Middle frontal gyrus (tissue), 1 donor: ENCODE results near the gene GLI2.

Source experiments
- DNase-seq: peaks from one replicate; pipeline ENCODE4 v3.0.0-alpha.2; 2015; ENCODE audit warnings: low spot score; ENCODE audit errors: extremely low spot score

GLI2 gene

DNA sequence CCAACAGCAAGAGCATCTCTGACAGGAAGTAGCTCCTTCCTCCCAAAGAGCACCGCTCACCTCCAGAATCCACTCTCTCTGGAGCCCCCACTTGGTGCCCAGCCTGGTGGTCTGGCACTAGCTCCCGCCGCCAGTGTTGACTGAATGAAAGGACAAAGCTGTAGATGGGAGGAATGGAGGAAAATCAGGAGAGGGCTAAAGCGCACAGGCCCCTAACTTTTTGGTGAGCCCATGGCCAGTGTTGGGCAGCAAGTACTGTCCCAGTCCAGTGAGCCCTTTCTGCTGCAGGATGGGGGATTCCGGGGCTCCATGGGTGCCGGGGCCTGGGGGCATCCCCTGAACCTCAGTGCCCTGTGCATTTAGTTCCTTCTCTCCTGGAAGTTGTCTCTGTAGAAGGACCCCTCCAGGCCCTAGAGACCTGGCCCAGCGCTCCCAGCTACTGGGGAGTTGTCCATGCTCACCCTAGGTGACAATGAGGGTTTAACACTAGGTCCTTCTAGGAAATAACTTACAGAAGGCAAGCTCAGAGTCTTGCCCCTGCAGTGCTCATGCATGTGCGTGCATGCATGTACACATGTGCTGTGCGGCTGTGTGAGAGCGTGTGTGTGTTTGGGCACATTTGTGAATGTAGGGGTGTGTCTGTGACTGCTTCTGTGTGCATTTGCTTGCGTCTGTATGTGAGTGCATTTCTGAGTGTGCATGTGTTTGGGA is 33.6 kb downstream of the GLI2 start:
- DNase-seq = no peak

DNA sequence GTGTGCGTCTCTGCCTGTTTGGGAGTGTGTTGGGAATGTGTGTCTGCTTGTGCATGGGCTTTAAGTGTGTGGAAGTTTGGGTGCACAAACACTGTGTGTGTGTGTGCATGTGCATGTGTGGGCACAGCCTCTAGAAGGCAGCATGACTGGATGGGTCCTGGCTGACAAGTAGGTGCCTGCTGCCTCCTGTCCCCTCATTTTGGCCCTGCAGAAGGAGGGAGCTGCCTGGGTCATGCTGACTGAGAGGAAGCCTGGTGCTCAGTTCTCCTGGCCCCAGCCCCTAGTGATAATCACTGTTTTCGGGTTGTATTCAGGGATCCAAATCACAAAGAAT is 34.1 kb downstream of the GLI2 start:
- DNase-seq = no peak

DNA sequence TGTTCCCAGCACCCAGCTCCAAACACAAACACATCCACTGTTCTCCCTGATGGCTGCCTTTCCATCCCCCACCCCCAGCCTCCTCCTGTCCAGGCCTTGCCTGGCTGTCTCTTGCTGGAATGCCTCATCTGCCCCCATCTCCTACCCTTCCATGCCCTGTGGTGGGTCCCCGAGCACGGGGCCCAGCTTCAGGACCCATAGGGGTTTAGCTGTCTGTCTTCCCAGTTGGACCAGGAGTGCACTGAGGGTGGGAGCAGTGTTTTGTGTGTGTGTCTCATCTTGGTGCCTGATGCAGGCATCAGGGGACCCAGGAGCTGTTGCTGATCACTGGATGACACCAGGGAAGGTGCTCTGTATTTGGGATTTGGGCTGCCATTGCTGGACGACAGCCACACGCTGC is 34.5 kb downstream of the GLI2 start:
- no peak for DNase-seq

DNA sequence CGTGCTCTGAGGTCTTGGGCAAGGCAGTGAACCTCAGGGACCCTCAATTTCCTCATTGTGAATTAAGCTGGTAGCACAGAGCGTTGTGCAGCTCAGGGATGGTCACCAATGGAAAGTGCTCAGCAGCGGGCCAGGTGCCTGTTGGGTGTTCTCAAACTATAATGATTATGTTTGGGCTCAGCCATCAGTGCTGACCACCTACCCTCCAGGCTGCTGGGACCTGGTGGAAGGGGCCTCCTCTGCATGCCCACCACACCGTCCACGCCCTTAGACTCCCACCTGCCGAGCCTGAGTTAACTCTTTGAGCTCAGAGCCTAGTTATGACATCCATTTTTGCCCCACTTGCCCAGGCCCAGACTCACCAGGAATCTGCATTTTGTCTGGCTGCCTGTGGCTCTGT is 35.0 kb downstream of the GLI2 start:
- no peak for DNase-seq

DNA sequence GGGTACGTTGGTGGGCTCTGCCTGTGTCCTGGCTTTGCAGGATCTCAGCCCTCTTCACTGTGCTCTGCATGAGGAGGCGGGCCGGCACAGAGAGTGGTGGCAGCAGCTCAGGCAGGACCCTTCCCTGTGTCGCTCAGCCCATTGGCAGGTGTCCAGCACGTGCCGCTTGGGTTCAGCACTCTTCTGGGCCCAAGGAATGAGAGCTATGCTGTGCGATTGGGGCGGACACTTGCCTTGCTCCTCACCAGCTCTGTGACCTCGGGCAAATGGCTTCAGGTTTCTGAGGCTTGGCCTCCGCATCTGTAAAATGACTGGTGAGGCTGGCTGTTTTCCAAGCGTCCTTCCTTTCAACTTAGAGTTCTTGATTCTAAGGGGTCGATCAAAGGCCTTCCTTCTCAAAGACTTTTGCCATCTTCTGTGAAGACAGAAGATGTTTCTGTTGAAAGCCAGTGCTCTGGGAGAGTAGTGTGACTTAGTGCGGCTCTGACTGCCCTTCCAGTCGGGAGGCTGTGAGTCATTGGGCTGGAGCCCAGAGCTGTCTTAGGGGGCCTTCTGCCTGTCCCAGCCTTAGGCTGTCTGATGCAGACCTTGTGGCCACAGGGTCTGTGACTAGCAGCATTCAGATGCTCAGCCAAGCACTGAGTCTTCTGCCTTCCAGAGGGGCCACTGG is 35.6 kb downstream of the GLI2 start:
- no peak for DNase-seq

DNA sequence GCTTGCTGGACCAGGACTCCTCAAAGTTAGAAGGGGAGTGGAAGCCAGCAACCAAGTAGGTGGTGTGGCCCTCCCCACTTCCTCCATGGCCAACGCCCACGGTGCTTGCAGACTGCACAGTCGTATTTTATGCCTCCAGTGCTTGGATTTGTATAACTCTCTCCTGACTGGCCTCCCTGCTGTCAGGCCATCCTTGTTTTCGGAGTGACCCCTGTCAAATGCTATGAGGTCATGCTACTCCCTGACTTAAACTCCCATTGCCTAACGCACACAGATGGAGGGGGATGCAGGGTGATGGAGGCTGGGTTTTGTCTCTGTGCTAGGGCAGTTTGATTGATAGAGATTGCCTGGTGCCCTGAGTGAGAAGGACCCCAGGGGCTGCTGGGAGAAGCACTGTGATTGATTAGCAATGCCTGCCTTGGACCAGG is 36.1 kb downstream of the GLI2 start:
- DNase-seq = no peak

DNA sequence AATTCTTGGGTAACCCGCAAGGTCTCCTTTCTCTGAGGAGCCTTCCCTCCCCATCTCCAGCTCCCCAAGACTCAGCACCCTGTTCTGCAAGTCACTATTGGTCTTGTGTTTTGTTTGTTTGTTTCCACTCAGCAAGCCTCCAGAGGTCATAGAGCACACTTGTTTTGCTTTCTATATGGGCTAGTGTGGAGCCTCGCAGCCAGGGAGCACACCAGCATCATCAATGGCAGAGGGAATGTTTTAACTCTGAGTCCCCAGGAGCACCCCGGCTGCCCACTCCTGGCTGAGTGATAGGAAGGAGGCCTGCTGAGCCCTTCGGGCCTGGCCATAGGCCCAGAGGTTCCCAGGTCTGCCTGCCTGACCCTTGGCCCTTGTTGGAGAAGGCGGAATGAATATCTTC is 36.6 kb downstream of the GLI2 start:
- no peak for DNase-seq

DNA sequence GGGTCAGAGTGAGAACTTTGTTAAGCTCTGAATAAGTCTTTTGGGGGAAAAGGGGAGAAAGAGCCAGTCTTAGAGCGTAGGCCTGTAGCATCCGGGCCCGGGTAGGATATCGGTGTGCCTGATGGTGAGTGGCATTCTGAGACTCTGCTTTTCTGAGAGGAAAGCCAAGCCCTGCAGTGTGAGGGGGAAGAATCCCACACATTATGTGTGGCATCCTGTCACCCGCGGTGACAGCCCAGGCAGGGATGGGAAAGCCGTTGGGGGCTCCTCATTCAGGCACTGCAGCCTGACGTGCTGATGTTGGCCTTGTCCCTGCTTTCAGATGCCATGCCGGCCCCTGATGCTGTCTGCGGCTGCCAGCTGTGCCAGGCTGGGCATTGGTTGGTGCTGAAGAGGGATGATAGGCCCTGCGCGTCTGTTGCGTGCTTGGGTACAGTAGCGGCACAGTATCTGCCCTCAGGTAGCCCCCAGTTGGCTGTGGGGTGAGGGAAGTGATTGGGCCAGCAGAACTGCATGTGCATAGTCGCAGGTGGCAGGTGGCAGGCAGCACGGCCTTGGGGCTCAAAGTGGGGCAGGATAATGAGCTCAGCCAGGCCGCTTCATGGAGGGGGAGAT is 37.6 kb downstream of the GLI2 start:
- DNase-seq = no peak

DNA sequence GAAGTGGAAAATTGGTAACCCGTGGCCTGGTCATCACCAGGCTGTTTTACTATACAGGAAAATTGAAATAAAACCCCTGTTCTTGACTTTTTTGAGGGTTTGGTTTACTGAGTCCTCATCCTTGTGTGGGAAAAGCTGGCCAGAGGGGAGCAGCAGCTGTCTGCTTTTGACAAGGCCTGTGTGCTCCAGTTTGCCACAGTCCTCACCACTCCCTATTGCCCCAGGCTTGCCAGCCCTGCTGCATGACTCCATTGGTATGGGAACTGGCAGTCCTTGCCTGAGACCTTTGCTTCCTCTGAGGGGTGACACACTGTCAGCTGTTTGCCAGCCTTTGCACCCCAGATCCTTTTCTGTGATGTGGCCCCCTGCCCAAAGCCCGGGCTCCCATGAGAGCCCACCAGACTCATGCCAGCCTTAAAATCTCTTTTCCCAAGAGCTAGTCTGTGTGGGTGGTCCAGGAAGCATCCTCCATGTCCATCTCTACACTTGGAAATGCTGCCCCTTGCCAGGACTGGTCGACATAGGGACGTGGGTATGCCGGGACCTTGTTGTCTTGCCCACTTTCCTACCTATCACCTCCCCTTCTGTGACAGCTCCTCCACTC is 39.0 kb downstream of the GLI2 start:
- no peak for DNase-seq

DNA sequence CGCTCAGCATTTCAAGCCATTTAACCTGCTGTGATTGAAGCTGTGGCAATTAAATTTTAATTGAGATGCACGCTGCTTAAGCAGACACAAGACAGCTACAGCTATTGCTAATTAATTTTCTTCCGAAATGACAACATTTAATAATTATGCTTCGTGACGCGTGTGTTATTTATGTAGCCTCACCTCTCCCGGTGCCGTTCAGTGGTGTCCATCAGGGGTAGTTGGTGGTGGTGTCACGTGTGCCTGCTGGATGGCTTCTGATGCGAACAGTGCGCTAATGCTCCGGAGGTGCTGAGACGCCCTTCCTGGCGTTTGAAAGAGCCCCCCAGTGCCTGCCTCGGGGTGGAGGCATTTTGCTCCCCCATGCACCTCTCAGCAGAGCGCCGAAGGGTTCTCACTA is 39.5 kb downstream of the GLI2 start:
- no peak for DNase-seq

DNA sequence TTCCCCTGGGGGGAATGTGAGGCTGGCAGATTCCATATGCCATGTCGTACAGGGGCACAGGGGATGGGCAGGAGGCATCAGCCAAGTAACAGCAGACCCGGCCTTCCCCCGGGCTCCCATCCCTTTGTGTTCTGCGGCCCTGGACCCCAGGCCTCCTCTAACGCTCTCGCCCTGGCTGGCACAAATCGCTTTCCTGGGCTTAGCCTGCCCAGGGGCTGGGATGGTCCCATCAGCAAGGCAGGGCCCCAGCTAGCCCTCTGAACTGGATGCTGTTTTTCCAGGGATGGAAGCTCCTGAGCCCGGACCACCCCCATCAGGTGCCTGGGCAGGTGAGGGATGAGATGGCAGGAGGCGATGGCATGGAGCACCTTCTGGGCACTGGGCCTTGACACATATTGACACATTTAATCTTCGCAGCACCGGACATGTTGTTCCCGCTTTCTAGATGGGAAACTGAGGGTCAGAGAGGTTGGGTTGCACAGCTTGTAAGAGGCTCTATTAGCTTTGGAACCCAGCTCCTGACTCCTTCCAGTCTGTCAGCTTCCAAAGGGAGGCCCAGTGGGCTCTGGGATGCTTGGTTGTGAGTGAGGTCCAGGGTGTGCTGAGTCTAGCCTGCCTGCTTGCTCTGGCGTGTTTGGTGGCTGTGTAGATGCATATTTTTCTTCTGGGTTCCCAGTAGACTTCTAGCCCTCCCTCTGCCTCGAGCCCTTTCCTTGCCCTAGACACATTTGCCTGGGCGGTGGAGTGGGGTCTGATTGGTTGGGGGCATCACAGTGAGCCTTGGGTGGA is 40.3 kb downstream of the GLI2 start:
- no peak for DNase-seq

DNA sequence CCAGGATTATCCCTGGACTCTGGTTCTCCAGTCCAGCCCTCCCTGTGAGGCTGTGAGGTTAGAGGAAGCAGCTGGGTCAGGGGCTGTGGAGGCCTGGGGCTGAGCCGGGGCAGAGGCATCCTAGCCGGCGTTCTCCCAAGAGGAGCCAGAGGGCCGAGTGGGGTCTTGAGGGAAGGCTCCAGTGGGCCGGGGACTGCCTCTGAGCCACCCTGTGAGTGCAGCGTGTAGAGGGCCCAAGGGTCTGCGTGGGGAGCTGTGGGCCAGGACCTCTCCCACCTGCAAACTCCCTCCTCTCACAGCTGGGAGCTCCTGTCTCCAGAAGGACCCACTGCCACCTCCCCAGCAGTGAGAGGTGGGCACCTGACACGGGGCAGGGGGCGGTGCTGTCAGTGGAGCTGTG is 41.0 kb downstream of the GLI2 start:
- no peak for DNase-seq

DNA sequence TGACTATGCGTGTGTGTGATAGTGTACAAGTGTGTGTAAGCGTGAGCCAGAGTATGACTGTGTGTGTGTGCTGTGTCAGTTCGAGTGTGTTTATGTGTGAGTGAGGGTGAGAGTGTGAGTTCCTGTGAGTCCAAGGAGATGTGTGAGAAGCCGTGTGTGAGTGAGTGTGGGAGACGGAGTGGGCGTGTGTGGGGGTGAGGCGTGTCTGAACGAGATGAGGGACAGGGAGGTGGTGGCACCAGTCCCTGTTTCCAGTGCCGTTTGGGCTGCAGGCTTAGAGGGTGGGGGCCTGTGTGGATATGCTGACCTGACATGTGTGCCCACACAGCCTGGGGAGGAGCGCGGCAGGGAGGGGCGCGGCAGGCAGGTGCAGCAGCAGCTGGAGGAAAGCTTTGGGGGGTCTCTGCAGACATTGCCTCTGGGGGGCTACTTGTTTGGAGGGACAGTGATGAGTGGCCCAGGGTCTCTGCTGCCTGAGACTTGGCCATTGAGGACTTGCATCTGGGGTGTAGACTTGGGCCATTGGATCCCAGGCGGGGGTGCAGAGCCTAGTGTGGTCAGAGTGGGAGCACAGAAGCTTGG is 41.6 kb downstream of the GLI2 start:
- DNase-seq = no peak

DNA sequence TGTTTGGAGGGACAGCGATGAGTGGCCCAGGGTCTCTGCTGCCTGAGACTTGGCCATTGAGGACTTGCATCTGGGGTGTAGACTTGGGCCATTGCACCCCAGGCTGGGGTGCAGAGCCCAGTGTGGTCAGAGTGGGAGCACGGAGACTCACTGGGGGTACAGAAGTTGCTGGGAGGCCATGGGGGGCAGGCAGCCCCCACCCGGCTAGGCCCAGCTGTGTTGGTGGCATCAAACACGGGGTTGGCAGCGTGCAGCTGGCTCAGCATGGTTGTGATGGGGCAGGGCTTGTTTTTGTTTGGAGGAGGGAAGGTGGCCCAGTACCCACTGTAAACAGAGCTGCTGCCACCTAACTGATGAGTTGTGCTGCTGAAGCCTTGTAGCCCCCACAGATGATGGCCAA is 42.1 kb downstream of the GLI2 start:
- no peak for DNase-seq

DNA sequence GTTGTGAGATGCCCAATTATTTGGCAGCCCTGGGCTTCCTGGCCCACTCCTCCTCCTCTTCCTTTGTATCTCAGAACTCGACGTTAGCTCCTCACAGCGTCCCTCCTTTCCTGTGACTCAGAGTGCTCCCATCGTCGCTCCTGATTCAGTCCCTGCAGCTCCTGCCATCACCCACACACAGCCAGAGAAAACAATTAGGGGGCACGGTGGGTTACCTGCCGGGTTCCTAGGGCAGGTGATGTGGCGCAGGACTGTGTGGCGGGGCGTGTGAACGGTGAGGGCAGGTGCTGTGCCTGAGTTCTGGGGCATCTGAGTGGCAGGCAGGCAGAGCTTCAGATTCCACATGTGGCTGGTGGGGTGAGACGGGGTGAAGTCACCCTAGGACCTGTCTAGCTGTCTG is 42.6 kb downstream of the GLI2 start:
- no peak for DNase-seq

DNA sequence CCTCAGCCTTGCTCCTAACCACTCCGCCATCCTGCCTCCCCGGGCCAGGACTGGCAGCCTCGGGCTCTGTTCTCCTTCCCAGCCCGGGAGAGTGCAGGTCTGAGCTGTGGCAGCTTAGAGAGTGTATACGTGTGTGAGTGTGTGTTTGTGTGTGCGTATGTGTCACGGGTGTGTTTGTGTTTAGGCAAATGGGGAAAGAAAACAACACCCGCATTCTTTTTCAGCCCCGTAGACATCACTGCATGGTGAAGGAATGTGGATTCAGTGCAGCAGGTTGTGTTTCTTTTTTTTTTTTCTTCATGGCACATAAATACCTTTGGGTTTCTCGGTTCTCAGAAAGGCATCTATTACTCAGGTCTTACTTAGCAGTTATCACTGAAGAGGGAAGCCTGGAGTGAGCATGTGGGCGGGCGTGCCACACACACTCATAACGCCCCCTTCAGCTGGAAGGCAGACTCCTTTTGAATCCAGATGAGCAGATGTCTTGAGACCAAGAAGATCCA is 44.2 kb downstream of the GLI2 start:
- no peak for DNase-seq

DNA sequence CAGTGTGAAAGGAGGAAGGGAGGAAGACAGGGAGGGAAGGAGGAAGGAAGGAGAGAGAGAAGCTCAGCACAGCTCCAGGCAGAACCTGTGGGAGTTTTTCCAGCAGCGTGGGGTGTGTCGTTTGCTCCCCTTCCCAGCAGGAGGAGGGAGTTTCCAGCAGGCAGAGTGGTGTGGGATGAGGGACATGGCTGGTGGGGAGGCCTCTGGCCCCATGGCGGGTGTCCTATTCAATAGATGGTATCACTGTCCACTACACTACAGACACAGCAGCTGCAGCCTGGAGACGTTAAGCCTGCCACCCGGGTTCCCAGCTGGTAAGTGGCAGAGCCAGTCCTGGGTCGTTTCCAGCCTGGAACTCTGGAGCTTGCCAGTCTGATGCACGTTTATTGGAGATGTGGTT is 44.7 kb downstream of the GLI2 start:
- DNase-seq = peak; percentile 14

DNA sequence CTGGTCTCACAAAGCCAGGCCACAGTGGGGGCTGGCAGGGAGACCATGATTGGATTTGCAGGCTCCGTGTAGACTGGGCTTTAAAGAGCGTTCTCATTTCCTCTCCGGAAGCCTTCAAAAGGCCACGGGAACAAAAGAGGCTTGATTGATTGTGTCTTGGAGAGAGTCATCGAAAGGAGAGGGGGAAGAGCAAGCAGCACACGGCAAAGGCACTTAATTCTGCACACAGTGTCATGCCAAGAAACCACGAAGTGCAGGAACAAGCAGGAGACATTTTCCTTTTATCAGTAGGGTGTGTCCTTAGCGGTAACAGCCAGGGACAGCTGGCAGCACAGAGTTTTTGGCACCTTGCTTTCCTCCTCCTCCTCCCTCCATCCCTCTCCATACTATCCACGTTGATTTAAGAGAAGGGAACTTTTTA is 47.7 kb downstream of the GLI2 start:
- DNase-seq = no peak

DNA sequence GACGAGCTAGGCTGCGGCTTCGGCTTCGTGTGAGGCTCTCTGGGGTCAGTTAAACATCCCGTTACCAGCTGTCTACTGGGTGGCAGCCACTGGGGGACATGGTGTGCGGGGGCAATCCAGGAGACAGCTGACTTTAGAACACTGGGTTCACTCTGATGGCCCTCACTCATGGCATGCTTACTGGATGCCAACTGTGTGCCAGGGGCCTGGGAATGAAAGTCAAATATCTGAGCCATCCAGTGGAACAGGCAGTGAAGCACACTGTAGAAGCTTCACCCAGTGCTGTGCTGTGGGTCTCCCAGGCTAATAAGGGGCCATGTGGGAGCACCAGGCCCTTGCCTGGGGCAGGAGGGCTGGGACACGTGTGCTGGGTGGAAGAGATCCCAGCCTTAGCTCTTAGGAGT is 48.3 kb downstream of the GLI2 start:
- DNase-seq = no peak
